Measurements from ENCODE around the gene ETDB. TPM values are rescaled to one million over a fixed set of nuclear protein-coding genes. Genes with fewer than 3 reads are reported as not detected.

ETDB gene
- total RNA-seq (2022; extraction: Qiagen RNA extraction): not detected in 5 replicates

GRCh38 chrX:135120056-135120576 is at the start of gene ETDB:
ETDB (minus strand) TSS chrX:135120526; CDS start chrX:135119261, 1,265 bp downstream.

Other genes with a start within 250 kb of the ETDB start
- 14.9 to 25.6 TPM (median 17.1 TPM) in 5 replicates for gene MOSPD1, start 205.3 kb downstream of the ETDB start, total RNA-seq (2022; extraction: Qiagen RNA extraction)
- gene SMIM10, start 129.5 kb downstream of the ETDB start, total RNA-seq (2022; extraction: Qiagen RNA extraction): 0.07 to 0.20 TPM (median 0.12 TPM) in 4 of 5 replicates, not detected in the other
- 7.7 to 10.1 TPM (median 8.7 TPM) in 5 replicates for gene RTL8B, start 98.0 kb downstream of the ETDB start, total RNA-seq (2022; extraction: Qiagen RNA extraction)
- 150 to 226 TPM (median 199 TPM) in 5 replicates for gene RTL8C, start 88.2 kb downstream of the ETDB start, total RNA-seq (2022; extraction: Qiagen RNA extraction)
- 144 to 180 TPM (median 171 TPM) in 5 replicates for gene RTL8A, start 68.4 kb downstream of the ETDB start, total RNA-seq (2022; extraction: Qiagen RNA extraction)
- gene SMIM10L2B, start 21.8 kb downstream of the ETDB start, total RNA-seq (2022; extraction: Qiagen RNA extraction): 0.03 to 0.15 TPM (median 0.07 TPM) in 5 replicates
- not detected in 5 replicates for gene CT55, start 50.9 kb upstream of the ETDB start, total RNA-seq (2022; extraction: Qiagen RNA extraction)
- not detected in 5 replicates for gene ETDA, start 131.5 kb upstream of the ETDB start, total RNA-seq (2022; extraction: Qiagen RNA extraction)
- not detected in 5 replicates for gene ETDC, start 189.0 kb upstream of the ETDB start, total RNA-seq (2022; extraction: Qiagen RNA extraction)
- gene ZNF75D, start 223.6 kb upstream of the ETDB start, total RNA-seq (2022; extraction: Qiagen RNA extraction): 2.7 to 3.8 TPM (median 3.0 TPM) in 5 replicates
- 3.1 to 4.7 TPM (median 3.8 TPM) in 5 replicates for gene ZNF449, start 224.3 kb upstream of the ETDB start, total RNA-seq (2022; extraction: Qiagen RNA extraction)